Heart right ventricle (tissue), 16 donors: ENCODE data around the gene TANGO6. TPM values are rescaled to one million over a fixed set of nuclear protein-coding genes. Genes with fewer than 3 reads are reported as not detected.

ENCODE experiments used
- ATAC-seq, 8 donors: fragments of 200-7000 bp; cut with Tn5 transposase; one replicate each; pipeline ENCODE4 v1.9.1; 2020; ENCODE audit warnings: mild to moderate bottlenecking in 8 of 8, moderate library complexity in 8 of 8, moderate number of reproducible peaks in 1 of 8
- DNase-seq, 2 donors: peaks; one replicate each; pipeline ENCODE4 v3.0.0-alpha.2; 2020
- H3K27ac ChIP-seq, 10 donors: fragments of 200-600 bp; sonication (generic) in 2 of 10; one replicate each; pipeline versions ENCODE4 v1.5.0 to v1.8.0; 2020 to 2022; ENCODE audit warnings: mild to moderate bottlenecking in 3 of 10
- H3K27me3 ChIP-seq, 7 donors: fragments of 200-600 bp; one replicate each; pipeline ENCODE4 v1.8.0; 2021 to 2022; ENCODE audit warnings: mild to moderate bottlenecking in 2 of 7
- H3K36me3 ChIP-seq, 9 donors: fragments of 200-600 bp; sonication (generic) in 1 of 9; one replicate each; pipeline versions ENCODE4 v1.5.0 to v1.8.0; 2020 to 2022; ENCODE audit warnings: mild to moderate bottlenecking in 2 of 9
- H3K4me1 ChIP-seq, 9 donors: fragments of 200-600 bp; sonication (generic) in 1 of 9; one replicate each; pipeline versions ENCODE4 v1.5.0 to v1.8.0; 2020 to 2022; ENCODE audit warnings: mild to moderate bottlenecking in 4 of 9
- H3K4me3 ChIP-seq, 10 donors: fragments of 200-600 bp; sonication (generic) in 2 of 10; one replicate each; pipeline versions ENCODE4 v1.5.0 to v1.8.0; 2020 to 2022; ENCODE audit warnings: mild to moderate bottlenecking in 7 of 10, moderate library complexity in 2 of 10
- H3K9me3 ChIP-seq, 11 donors: fragments of 200-600 bp in 10 of 11; sonication (generic) in 2 of 11; one replicate each; pipeline versions ENCODE4 v1.5.0 to v1.8.0; 2013 to 2022; ENCODE audit warnings: mild to moderate bottlenecking in 2 of 11, control low read depth in 1 of 11, moderate library complexity in 1 of 11
- CTCF ChIP-seq, 9 donors: fragments of 200-600 bp; sonication (generic) in 2 of 9; IDR thresholded peaks; one replicate each; pipeline versions ENCODE4 v1.5.0 to v1.8.0; 2021 to 2022; ENCODE audit warnings: antibody characterized with exemption in 9 of 9, mild to moderate bottlenecking in 5 of 9, moderate library complexity in 1 of 9
- WGBS, 2 donors: extraction: QIAGEN DNeasy Blood & Tissue Kit; methylation state at CpG; one replicate each; pipeline ENCODE4 v1.1.7; 2013; ENCODE audit warnings: inconsistent platforms in 1 of 2; 5-methylcytosine and 5-hydroxymethylcytosine counted together
- intact Hi-C, 10 donors: fragments of 100-400 bp; cut with DNase I; formaldehyde crosslinking; loops; one replicate each; pipeline versions ENCODE4 v1.11.1 to v1.14.2; 2022
- polyA plus RNA-seq, 2 donors: library from polyadenylated mRNA; stranded (reverse); fragments of 200-250 nt; gene quantifications; one replicate each; pipeline ENCODE4 v1.2.3, GENCODE V29; 2013
- total RNA-seq, 10 donors: library from RNA; stranded (reverse); fragmentation: NEBNext Ultra II Directional in 3 of 10; extraction: Animal tissue kit (Norgen Biotek cat#: 25700) in 3 of 10; gene quantifications; one replicate each; pipeline versions ENCODE4 v1.2.1 to v1.2.4, GENCODE V29; 2021 to 2023
- donor health status: Arrhythmogenic right ventricular cardiomyopathy.
- donor health status: ischemic (EF 13 %, LVEDD 7.1; RV severe dilation, severe dysfunction).
- donor health status: healthy with polysubstance abuse.
- donor health status: DM: no; HTN: yes; CAD: no.
- donor health status: DM: no; HTN: no; CAD: no.
- donor health status: ischemic (EF 25% LVEDD 6.9; RV normal size, moderate dysfunction).
- donor health status: ischemic (EF 25% LVEDD 5.7; RV mildly dilated, moderate dysfunction).
- donor health status: healthy.
- donor health status: DM: yes; HTN: yes; CAD: no.
- donor health status: Ischemic cardiomyopathy.
- donor health status: ischemic (EF 35%, LVEDD 5.7; RV mildly dilated, moderate dysfunction).
- donor health status: nonischemic (EF 11% LVEDD 7.7; RV severe dilation, severe dysfunction).
- donor health status: DM: yes; HTN: yes; CAD: no.
- donor health status: PGD.
- donor health status: ischemic (EF 29% LVEDD 5.4; RV normal size, mild dysfunction).
- donor health status: nonischemic (EF 23%, LVEDD 6.1; RV moderate dilation, normal function).

The TANGO6 gene
- total and polyA plus RNA-seq, 12 donors, result 1.8 to 12.9 (median 8.0) TPM

- intact Hi-C loops, result no loop called here
- no peak overlapping the region for H3K27ac ChIP-seq
- no peak for DNase-seq
- TF ChIP-seq CTCF (IDR thresholded peaks at IDR 0.05), result no peak
- peaks cover 0 to 15% (median 0%) of the 10 kb centered on the region in 9 donors for H3K4me1 ChIP-seq
- no peak for ATAC-seq
- WGBS, 2 donors, result 93 to 98% methylated on average over 1 of the region's 1 CpG
- no peak overlapping the region for H3K4me3 ChIP-seq
- H3K9me3 ChIP-seq, result no peaks in the 10 kb centered on the region
- H3K27me3 ChIP-seq, result no peaks in the 10 kb centered on the region
- H3K36me3 ChIP-seq, result peaks cover 0 to 21% (median 7%) of the 10 kb centered on the region in 9 donors
These were observed 176.5 kb downstream of the TANGO6 start for GRCh38 chr16:69019811-69020210.

GRCh38 chr16:69029121-69029520 is 185.8 kb downstream of the TANGO6 start:
- ATAC-seq (no peak), DNase-seq (no peak)
- H3K27ac ChIP-seq, result no peak overlapping the region
- TF ChIP-seq CTCF (IDR thresholded peaks at IDR 0.05), result no peak
- no peaks in the 10 kb centered on the region for H3K9me3 ChIP-seq
- peaks cover 0 to 21% (median 0%) of the 10 kb centered on the region in 9 donors for H3K36me3 ChIP-seq
- H3K4me3 ChIP-seq, result no peak overlapping the region
- intact Hi-C loops, result no loop called here
- 95 to 97% methylated on average over 2 of the region's 2 CpGs for WGBS, 2 donors
- peaks cover 0 to 4% (median 0%) of the 10 kb centered on the region in 9 donors for H3K4me1 ChIP-seq
- H3K27me3 ChIP-seq, result no peaks in the 10 kb centered on the region

GRCh38 chr16:69031877-69032301 is 188.6 kb downstream of the TANGO6 start:
- intact Hi-C loops, result no loop called here
- H3K27ac ChIP-seq, result no peak overlapping the region
- DNase-seq (no peak), ATAC-seq (no peak)
- no peaks in the 10 kb centered on the region for H3K27me3 ChIP-seq
- TF ChIP-seq CTCF (IDR thresholded peaks at IDR 0.05), result no peak
- H3K4me3 ChIP-seq, result no peak overlapping the region
- peaks cover 0 to 11% (median 0%) of the 10 kb centered on the region in 9 donors for H3K36me3 ChIP-seq
- no peaks in the 10 kb centered on the region for H3K9me3 ChIP-seq
- 93 to 96% methylated on average over 8 of the region's 8 CpGs for WGBS, 2 donors
- H3K4me1 ChIP-seq, result peaks cover 0 to 4% (median 0%) of the 10 kb centered on the region in 9 donors

- Histone ChIP-seq H3K4me1 (peaks cover 0 to 4% (median 0%) of the 10 kb centered on the region in 9 donors), H3K27me3 (no peaks in the 10 kb centered on the region), H3K27ac (no peak overlapping the region), H3K9me3 (no peaks in the 10 kb centered on the region), H3K36me3 (peaks cover 0 to 11% (median 0%) of the 10 kb centered on the region in 9 donors), H3K4me3 (no peak overlapping the region)
- whole genome bisulfite sequencing, 2 donors, result 66 to 75% methylated on average over 8 of the region's 8 CpGs
- no peak for TF ChIP-seq CTCF (IDR thresholded peaks at IDR 0.05)
- intact Hi-C loops, result no loop called here
- peak in 1 of 8 donors; percentile 4 for ATAC-seq
- peak in 1 of 2 donors; percentile 19 for DNase-seq
These were observed 190.0 kb downstream of the TANGO6 start for GRCh38 chr16:69033151-69033949.
